ENCODE data around the gene ZNF224.

Gene ZNF224

DNA sequence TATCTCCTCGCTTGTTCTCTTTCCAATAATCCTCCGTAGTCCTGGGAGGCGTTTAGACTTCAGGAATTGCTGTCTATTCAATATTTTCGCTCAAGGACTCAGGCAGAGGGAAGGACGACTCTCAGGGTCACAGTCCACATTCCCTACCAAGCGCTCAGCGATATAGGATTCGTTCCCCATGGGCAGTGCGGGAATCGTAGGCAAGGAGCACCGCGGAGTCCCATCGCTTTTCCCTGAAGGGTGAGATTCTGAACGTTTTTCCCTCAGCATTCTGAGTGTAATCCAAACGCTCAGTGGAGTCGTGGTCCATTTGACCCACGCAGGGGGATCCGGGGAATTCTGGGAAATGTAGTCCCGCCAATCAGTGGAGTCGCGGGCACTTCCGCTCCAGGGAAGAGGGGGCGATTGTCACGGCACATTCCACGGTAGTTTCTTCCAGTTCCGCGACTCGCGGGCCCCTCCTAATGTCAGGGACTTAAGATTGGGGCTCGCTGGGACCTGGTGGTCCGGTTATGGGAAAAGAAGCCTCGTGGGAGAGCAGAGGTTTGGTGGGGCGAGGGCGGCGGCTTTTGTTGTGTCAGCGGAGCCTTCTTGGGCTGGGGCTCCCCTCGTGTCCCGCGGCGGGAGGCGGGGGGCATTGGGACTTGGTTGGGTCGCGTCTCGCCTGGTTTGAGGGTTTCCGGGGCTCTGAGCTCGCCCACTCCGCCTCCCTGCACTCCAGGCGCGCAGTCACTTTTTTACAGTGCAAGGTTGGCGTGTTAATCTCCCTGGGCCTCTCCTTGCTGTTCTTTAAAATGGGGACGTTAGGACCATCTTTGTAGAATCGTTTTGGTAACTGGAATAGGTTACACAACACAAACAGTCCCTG, 47.3 kb downstream of the ZNF224 start, which contains the start of gene ZNF234:
Gene ZNF234 (plus strand): TSS at position 364 of the 868 bp plus-strand sequence. CDS start 3,079 bp downstream, outside the sequence.
- DNase-seq: peak; percentile 83

DNA sequence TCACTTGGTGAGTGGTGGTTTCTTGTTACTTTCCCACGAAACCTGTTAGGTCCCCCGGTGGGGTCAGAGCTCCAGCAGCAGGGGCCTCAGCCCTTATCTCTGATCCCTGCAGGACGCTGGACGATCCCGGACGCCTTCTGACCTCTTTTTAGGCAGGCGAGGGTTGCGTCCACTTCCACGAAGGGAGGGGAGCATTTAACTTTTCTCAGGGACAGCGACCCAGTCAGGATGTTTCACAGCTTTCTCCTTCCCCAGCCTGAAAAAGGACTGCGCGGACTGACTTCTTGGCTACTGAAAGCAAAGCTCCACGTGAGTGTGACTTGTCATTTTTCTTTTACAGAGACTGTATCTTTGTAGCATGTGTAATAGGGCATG, 47.9 kb downstream of the ZNF224 start:
- DNase-seq: peak; percentile 38

DNA sequence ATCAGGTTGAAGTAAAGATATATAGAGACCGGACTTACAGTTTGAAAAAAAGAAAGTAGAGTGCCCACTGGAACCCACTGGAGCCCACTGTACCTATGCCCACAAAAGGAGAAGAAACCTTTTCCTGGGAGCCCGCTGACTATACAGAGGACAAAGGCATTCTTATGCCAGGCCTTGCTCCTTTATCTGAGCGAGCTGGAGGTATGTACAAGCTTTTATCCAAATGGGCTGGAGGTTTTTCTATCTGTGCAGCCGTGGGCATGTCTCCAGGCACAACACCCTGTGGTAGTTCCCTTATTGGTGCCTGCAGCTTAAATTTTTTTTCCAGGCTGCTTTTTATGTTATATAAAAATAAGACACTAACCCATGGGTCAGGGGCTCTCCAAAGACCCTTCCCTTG, 55.6 kb downstream of the ZNF224 start:
- no peak for DNase-seq

DNA sequence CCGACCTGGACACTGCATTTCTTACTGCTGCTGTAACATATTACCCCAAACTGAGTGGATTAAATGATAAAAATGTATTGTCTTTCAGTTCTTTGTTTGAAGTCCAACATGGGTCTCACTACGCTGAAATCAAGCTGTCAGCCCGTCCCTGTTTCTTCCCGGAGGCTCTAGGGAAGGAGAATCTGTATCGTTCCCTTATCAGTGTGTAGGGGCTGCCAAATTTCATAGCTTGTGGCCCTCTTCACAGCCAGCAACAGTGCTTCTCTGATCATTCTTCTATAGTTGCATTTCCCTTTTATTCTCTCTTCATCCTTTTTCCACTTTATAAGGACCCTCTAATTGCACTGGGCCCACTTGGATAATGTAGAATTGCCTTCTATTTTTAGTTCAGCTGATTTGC, 57.3 kb downstream of the ZNF224 start:
- DNase-seq: no peak

DNA sequence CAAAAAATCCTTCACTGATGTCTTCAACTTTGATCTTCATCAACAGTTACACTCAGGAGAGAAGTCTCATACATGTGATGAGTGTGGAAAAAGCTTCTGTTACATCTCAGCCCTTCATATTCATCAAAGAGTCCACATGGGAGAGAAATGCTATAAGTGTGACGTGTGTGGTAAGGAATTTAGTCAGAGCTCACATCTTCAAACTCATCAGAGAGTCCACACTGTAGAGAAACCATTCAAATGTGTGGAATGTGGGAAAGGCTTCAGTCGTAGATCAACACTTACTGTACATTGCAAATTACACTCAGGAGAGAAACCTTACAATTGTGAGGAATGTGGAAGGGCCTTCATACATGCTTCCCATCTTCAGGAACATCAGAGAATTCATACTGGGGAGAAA, 62.3 kb downstream of the ZNF224 start:
- no peak for DNase-seq

All from suppressor macrophage treated with lipopolysaccharide for 4 hours (primary cell).